HEK293 (cell line): ENCODE data around the gene OR11G2.
A peak's percentile ranks its signal among the peaks of the same experiment; 100 is the strongest.

Experiments used
- CTCF ChIA-PET: fragments of 350-600 bp; formaldehyde crosslinking; extraction: SDS; loops from one replicate; lab custom pipeline; 2021; ENCODE audit warnings: antibody characterized with exemption; lab: Yijun Ruan, JAX
- POLR2A ChIA-PET: fragments of 300-600 bp; formaldehyde crosslinking; extraction: SDS; loops from one replicate; lab custom pipeline; 2020; ENCODE audit warnings: antibody characterized with exemption, inconsistent platforms; lab: Yijun Ruan, JAX
- H3K27ac ChIP-seq: fragments of 200-500 bp; sonication (Bioruptor generic); 2 replicates; pipeline ENCODE4 v1.5.1; 2014; ENCODE audit warnings: low read depth, low read length, control low read depth, inconsistent platforms; ENCODE audit errors: extremely low read depth
- H3K36me3 ChIP-seq, 2 experiments: fragments of 200-500 bp in 1 of 2; sonication (Bioruptor generic) in 1 of 2; 1 replicate in 1 of 2; 2 replicates in 1 of 2; pipeline ENCODE4 v1.5.1; 2014 to 2017; ENCODE audit warnings: inconsistent platforms in 2 of 2, low read length in 2 of 2; ENCODE audit not compliant: control insufficient read depth in 2 of 2, insufficient read depth in 1 of 2
- H3K4me1 ChIP-seq: fragments of 200-500 bp; sonication (Bioruptor generic); 2 replicates; pipeline ENCODE4 v1.5.1; 2014; ENCODE audit warnings: mild to moderate bottlenecking, low read length, inconsistent platforms; ENCODE audit not compliant: control insufficient read depth, insufficient read depth
- H3K4me3 ChIP-seq: 2 replicates; pipeline ENCODE4 v1.5.1; 2011; ENCODE audit warnings: low read depth, mild to moderate bottlenecking, control low read depth, low read length, moderate library complexity
- H3K9me3 ChIP-seq: fragments of 200-500 bp; sonication (Bioruptor generic); 2 replicates; pipeline ENCODE4 v1.5.1; 2014; ENCODE audit warnings: low read depth, low read length, inconsistent platforms; ENCODE audit not compliant: control insufficient read depth, insufficient read depth
- GFI1B ChIP-seq: fragments of 450-650 bp; formaldehyde crosslinking; IDR thresholded peaks from 2 replicates; pipeline ENCODE4 v1.5.1; 2016; ENCODE audit warnings: missing biosample characterization, missing genetic modification characterization
- ZBTB17 ChIP-seq: fragments of 450-650 bp; formaldehyde crosslinking; IDR thresholded peaks from 2 replicates; pipeline ENCODE4 v1.5.1; 2016; ENCODE audit warnings: missing biosample characterization, missing genetic modification characterization
- ZEB2 ChIP-seq: fragments of 450-650 bp; formaldehyde crosslinking; IDR thresholded peaks from 2 replicates; pipeline ENCODE4 v1.5.1; 2016; ENCODE audit warnings: missing biosample characterization, missing genetic modification characterization
- ZNF146 ChIP-seq: fragments of 450-650 bp; formaldehyde crosslinking; IDR thresholded peaks from 2 replicates; pipeline ENCODE4 v1.5.1; 2016; ENCODE audit warnings: missing biosample characterization, missing genetic modification characterization
- ZNF175 ChIP-seq: fragments of 450-650 bp; formaldehyde crosslinking; IDR thresholded peaks from 2 replicates; pipeline ENCODE4 v1.5.1; 2016; ENCODE audit warnings: missing biosample characterization, missing genetic modification characterization
- ZNF274 ChIP-seq, 2 experiments: fragments of 200-500 bp in 1 of 2; fragments of 450-650 bp in 1 of 2; sonication (Bioruptor generic) in 1 of 2; formaldehyde crosslinking in 1 of 2; IDR thresholded peaks; 2 replicates each; pipeline versions ENCODE4 v1.5.1 to v1.6.1; 2014 to 2016; ENCODE audit warnings: borderline replicate concordance in 1 of 2, inconsistent platforms in 1 of 2, low read length in 1 of 2, missing biosample characterization in 1 of 2, missing genetic modification characterization in 1 of 2
- ZNF280C ChIP-seq: fragments of 450-650 bp; formaldehyde crosslinking; IDR thresholded peaks from 2 replicates; pipeline ENCODE4 v1.5.1; 2016; ENCODE audit warnings: missing biosample characterization, missing genetic modification characterization
- ZNF354C ChIP-seq: fragments of 450-650 bp; formaldehyde crosslinking; IDR thresholded peaks from 2 replicates; pipeline ENCODE4 v1.5.1; 2016; ENCODE audit warnings: missing biosample characterization, missing genetic modification characterization, low read depth, borderline replicate concordance
- ZNF501 ChIP-seq: fragments of 450-650 bp; formaldehyde crosslinking; IDR thresholded peaks from 2 replicates; pipeline ENCODE4 v1.5.1; 2016; ENCODE audit warnings: missing biosample characterization, missing genetic modification characterization
- ZNF521 ChIP-seq: fragments of 450-650 bp; formaldehyde crosslinking; IDR thresholded peaks from 2 replicates; pipeline ENCODE4 v1.5.1; 2017; ENCODE audit warnings: missing biosample characterization, mild to moderate bottlenecking, missing genetic modification characterization
- ZNF548 ChIP-seq: fragments of 450-650 bp; formaldehyde crosslinking; IDR thresholded peaks from 2 replicates; pipeline ENCODE4 v1.5.1; 2016; ENCODE audit warnings: missing biosample characterization, missing genetic modification characterization
- ZNF610 ChIP-seq: fragments of 450-650 bp; formaldehyde crosslinking; IDR thresholded peaks from 2 replicates; pipeline ENCODE4 v1.5.1; 2016; ENCODE audit warnings: missing biosample characterization, missing genetic modification characterization, borderline replicate concordance
- ZNF654 ChIP-seq: fragments of 450-650 bp; formaldehyde crosslinking; IDR thresholded peaks from 2 replicates; pipeline ENCODE4 v1.5.1; 2016; ENCODE audit warnings: low read depth, missing biosample characterization, missing genetic modification characterization
- ZNF670 ChIP-seq: fragments of 450-650 bp; formaldehyde crosslinking; IDR thresholded peaks from 2 replicates; pipeline ENCODE4 v1.5.1; 2016; ENCODE audit warnings: missing biosample characterization, missing genetic modification characterization, low read depth
- ZNF768 ChIP-seq: fragments of 450-650 bp; formaldehyde crosslinking; IDR thresholded peaks from 2 replicates; pipeline ENCODE4 v1.5.1; 2018; ENCODE audit warnings: missing biosample characterization, mild to moderate bottlenecking, missing genetic modification characterization
- ZNF791 ChIP-seq: fragments of 450-650 bp; formaldehyde crosslinking; IDR thresholded peaks from 2 replicates; pipeline ENCODE4 v1.5.1; 2016; ENCODE audit warnings: missing biosample characterization, missing genetic modification characterization
- TF ChIP-seq, protein P1 (sequence below): fragments of 450-650 bp; formaldehyde crosslinking; IDR thresholded peaks from 2 replicates; pipeline ENCODE4; 2016; ENCODE audit warnings: missing biosample characterization, missing genetic modification characterization
- TF ChIP-seq, protein P2 (sequence below): fragments of 450-650 bp; formaldehyde crosslinking; IDR thresholded peaks from 2 replicates; pipeline ENCODE4 v1.5.1; 2016; ENCODE audit warnings: missing biosample characterization, missing genetic modification characterization
- TF ChIP-seq, protein P3 (sequence below): fragments of 450-650 bp; formaldehyde crosslinking; IDR thresholded peaks from 2 replicates; pipeline ENCODE4 v1.5.1; 2017; ENCODE audit warnings: missing biosample characterization, missing genetic modification characterization

The OR11G2 gene

DNA sequence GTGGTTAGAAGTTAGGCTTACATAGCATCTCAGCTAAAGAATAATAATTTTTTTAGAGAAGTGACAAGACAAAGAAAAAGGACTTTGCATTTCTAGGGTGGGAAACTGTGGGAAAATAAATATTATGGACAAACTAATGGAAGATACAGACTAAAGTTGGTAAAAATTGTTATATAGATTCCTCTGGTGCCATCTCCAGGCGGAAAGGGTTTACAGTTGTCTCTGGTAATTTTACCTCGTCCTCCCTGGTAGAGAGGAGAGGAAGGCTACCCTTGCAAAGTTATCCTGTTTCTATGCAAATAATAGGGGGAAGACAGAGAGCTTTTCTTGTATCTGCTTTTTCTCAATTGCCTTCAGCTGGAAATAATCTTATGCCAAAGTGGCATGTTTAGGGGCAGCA, 5.2 kb downstream of the OR11G2 start:
- Histone ChIP-seq H3K9me3 (no peaks in the 10 kb centered on the region), H3K36me3 (no peaks in the 10 kb centered on the region), H3K27ac (no peak overlapping the region), H3K4me3 (no peak overlapping the region), H3K4me1 (no peaks in the 10 kb centered on the region)
- ChIA-PET CTCF (interaction anchor here (0.6 kb wide), 2 partner anchors 153 to 308 kb away, joined by 3 to 5 read pairs; no protein-coding TSS in a partner anchor), POLR2A (no interaction called here)
- TF ChIP-seq ZEB2 (tag by site-specific recombination) (no peak), ZNF654 (peak; percentile 10; the same call in 1 of the 2 replicates)
- TF ChIP-seq, all 188 proteins: peak for 1

DNA sequence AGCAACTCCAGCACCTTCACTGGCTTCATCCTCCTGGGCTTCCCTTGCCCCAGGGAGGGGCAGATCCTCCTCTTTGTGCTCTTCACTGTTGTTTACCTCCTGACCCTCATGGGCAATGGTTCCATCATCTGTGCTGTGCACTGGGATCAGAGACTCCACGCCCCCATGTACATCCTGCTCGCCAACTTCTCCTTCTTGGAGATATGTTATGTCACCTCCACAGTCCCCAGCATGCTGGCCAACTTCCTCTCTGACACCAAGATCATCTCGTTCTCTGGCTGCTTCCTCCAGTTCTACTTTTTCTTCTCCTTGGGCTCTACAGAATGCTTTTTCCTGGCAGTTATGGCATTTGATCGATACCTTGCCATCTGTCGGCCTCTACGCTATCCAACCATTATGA, 6.8 kb downstream of the OR11G2 start:
- Histone ChIP-seq H3K4me3 (no peak overlapping the region), H3K36me3 (no peaks in the 10 kb centered on the region), H3K4me1 (no peaks in the 10 kb centered on the region), H3K9me3 (no peaks in the 10 kb centered on the region), H3K27ac (no peak overlapping the region)
- TF ChIP-seq ZNF768 (tag by site-specific recombination) (no peak), ZNF354C (tag by site-specific recombination) (no peak), ZNF670 (tag by site-specific recombination) (no peak), ZBTB17 (tag by site-specific recombination) (no peak), ZNF791 (tag by site-specific recombination) (no peak), ZNF274 (IDR thresholded peaks at IDR 0.05; ENCODE audit: low read length) (no peak), ZNF274 (tag by site-specific recombination; IDR thresholded peaks at IDR 0.05; ENCODE audit: borderline replicate concordance) (no peak), ZNF521 (tag by site-specific recombination) (no peak), ZNF501 (no peak), GFI1B (tag by site-specific recombination) (no peak), ZNF610 (tag by site-specific recombination) (no peak), ZNF146 (tag by site-specific recombination) (no peak), ZNF548 (tag by site-specific recombination) (no peak), ZNF280C (tag by site-specific recombination) (no peak), ZNF175 (no peak)
- TF ChIP-seq, protein P1, sequence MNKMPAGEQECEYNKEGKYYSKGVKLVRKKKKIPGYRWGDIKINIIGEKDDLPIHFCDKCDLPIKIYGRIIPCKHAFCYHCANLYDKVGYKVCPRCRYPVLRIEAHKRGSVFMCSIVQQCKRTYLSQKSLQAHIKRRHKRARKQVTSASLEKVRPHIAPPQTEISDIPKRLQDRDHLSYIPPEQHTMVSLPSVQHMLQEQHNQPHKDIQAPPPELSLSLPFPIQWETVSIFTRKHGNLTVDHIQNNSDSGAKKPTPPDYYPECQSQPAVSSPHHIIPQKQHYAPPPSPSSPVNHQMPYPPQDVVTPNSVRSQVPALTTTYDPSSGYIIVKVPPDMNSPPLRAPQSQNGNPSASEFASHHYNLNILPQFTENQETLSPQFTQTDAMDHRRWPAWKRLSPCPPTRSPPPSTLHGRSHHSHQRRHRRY (tag by site-specific recombination): no peak
- TF ChIP-seq, protein P2, sequence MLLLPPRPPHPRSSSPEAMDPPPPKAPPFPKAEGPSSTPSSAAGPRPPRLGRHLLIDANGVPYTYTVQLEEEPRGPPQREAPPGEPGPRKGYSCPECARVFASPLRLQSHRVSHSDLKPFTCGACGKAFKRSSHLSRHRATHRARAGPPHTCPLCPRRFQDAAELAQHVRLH (tag by site-specific recombination): no peak
- TF ChIP-seq, protein P3, sequence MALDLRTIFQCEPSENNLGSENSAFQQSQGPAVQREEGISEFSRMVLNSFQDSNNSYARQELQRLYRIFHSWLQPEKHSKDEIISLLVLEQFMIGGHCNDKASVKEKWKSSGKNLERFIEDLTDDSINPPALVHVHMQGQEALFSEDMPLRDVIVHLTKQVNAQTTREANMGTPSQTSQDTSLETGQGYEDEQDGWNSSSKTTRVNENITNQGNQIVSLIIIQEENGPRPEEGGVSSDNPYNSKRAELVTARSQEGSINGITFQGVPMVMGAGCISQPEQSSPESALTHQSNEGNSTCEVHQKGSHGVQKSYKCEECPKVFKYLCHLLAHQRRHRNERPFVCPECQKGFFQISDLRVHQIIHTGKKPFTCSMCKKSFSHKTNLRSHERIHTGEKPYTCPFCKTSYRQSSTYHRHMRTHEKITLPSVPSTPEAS (tag by site-specific recombination): no peak
- POLR2A ChIA-PET: no interaction called here
- CTCF ChIA-PET: no interaction called here
